AG04450 (cell line): ENCODE measurements around the gene TXK. TPM values are rescaled to one million over a fixed set of nuclear protein-coding genes. Genes with fewer than 3 reads are reported as not detected.

ENCODE experiments used
- CTCF ChIA-PET: fragments of 300-600, 350-600 bp; formaldehyde crosslinking; extraction: SDS; loops from one replicate; lab custom pipeline; 2022; ENCODE audit warnings: antibody characterized with exemption, inconsistent platforms; lab: Charles Lee
- POLR2A ChIA-PET: fragments of 350-600 bp; formaldehyde crosslinking; extraction: SDS; loops from one replicate; lab custom pipeline; 2021; ENCODE audit warnings: antibody characterized with exemption, inconsistent platforms; lab: Yijun Ruan, JAX
- DNase-seq: peaks from one replicate; pipeline ENCODE4 v3.0.0-alpha.2; 2011; ENCODE audit warnings: low read depth, low spot score
- H3K27ac ChIP-seq: one replicate; pipeline ENCODE4 v1.5.1; 2012; ENCODE audit warnings: low read depth, low read length, control low read depth
- H3K27me3 ChIP-seq: one replicate; pipeline ENCODE4 v1.6.0; 2012; ENCODE audit warnings: low read length; ENCODE audit not compliant: control insufficient read depth, insufficient read depth
- H3K4me3 ChIP-seq: 2 replicates; pipeline ENCODE4 v1.5.1; 2011; ENCODE audit warnings: mild to moderate bottlenecking, low read depth, low read length, control low read depth
- H3K9me3 ChIP-seq: 2 replicates; pipeline ENCODE4 v1.5.1; 2012; ENCODE audit warnings: low read length; ENCODE audit not compliant: control insufficient read depth, insufficient read depth
- polyA plus RNA-seq: library from polyadenylated mRNA; depleted of rRNA; stranded (reverse); fragments of >200 nt; gene quantifications from 2 replicates; pipeline ENCODE4 v1.2.3, GENCODE V29; 2011
- TF ChIP-seq, protein P1 (sequence below): IDR thresholded peaks from 2 replicates; pipeline ENCODE4 v1.5.1; 2011; ENCODE audit warnings: low read depth, low read length, control low read depth, inconsistent platforms

The TXK gene
- polyA plus RNA-seq, 1 experiment, result not detected

GRCh38 chr4:48119646-48120045 is 14.4 kb downstream of the TXK start:
- ChIA-PET POLR2A (no interaction called here), CTCF (no interaction called here)
- TF ChIP-seq, protein P1, sequence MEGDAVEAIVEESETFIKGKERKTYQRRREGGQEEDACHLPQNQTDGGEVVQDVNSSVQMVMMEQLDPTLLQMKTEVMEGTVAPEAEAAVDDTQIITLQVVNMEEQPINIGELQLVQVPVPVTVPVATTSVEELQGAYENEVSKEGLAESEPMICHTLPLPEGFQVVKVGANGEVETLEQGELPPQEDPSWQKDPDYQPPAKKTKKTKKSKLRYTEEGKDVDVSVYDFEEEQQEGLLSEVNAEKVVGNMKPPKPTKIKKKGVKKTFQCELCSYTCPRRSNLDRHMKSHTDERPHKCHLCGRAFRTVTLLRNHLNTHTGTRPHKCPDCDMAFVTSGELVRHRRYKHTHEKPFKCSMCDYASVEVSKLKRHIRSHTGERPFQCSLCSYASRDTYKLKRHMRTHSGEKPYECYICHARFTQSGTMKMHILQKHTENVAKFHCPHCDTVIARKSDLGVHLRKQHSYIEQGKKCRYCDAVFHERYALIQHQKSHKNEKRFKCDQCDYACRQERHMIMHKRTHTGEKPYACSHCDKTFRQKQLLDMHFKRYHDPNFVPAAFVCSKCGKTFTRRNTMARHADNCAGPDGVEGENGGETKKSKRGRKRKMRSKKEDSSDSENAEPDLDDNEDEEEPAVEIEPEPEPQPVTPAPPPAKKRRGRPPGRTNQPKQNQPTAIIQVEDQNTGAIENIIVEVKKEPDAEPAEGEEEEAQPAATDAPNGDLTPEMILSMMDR, result no peak
- Histone ChIP-seq H3K4me3 (no peak overlapping the region), H3K27me3 (peaks cover 9% of the 10 kb centered on the region), H3K27ac (no peak overlapping the region), H3K9me3 (no peaks in the 10 kb centered on the region)
- no peak for DNase-seq

DNA sequence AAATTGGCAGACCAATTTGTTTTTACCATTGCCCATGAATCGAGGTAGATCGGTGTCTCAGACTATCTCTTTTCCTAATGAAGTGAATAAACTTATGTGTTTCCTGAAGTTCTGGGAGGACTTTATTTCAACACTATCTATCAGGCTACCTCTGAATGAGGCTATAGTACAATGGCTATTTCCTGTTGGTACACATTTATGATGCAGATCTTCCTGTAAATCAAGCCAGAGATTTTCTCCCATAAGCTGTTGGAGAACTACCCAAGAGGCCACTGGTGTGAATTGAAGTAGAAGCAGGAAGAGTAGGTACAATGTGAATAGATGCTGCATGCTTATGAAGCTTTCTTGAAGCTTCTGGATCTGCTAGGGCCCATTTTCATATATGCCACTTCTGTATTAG is 16.0 kb downstream of the TXK start:
- no peak for DNase-seq
- POLR2A ChIA-PET, result no interaction called here
- Histone ChIP-seq H3K27ac (no peak overlapping the region), H3K27me3 (peaks cover 7% of the 10 kb centered on the region), H3K9me3 (no peaks in the 10 kb centered on the region), H3K4me3 (no peak overlapping the region)
- TF ChIP-seq, protein P1, result no peak
- CTCF ChIA-PET, result no interaction called here

- no peak overlapping the region for H3K27ac ChIP-seq
- no peak for DNase-seq
- ChIA-PET POLR2A (no interaction called here), CTCF (no interaction called here)
- H3K9me3 ChIP-seq, result no peaks in the 10 kb centered on the region
- H3K27me3 ChIP-seq, result peaks cover 7% of the 10 kb centered on the region
- no peak overlapping the region for H3K4me3 ChIP-seq
- TF ChIP-seq, protein P1, result no peak
Measured at GRCh38 chr4:48116582-48116981, 17.5 kb downstream of the TXK start.

DNA sequence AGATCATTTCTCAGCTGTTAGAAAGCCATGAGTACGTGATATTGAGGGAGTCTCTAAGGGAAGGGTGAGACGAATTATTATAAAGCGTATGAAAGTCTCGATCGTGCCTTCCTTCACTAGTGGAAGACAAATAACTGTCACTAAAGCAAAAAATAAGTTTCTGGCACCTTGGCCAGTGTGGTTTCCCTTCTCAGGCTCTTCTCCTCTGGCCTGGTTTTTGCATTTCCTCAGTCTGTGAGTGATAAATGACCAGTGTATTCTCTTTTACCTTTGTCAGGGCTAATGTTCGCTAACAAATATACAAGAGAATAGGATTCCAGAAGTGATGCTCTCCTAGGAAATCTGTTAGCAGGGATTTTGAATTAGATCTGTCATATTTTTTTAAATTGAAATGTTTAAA is 19.6 kb downstream of the TXK start:
- no peaks in the 10 kb centered on the region for H3K9me3 ChIP-seq
- ChIA-PET POLR2A (no interaction called here), CTCF (no interaction called here)
- no peak overlapping the region for H3K27ac ChIP-seq
- no peak overlapping the region for H3K4me3 ChIP-seq
- TF ChIP-seq, protein P1, result no peak
- no peak for DNase-seq
- H3K27me3 ChIP-seq, result peaks cover under 1% of the 10 kb centered on the region

DNA sequence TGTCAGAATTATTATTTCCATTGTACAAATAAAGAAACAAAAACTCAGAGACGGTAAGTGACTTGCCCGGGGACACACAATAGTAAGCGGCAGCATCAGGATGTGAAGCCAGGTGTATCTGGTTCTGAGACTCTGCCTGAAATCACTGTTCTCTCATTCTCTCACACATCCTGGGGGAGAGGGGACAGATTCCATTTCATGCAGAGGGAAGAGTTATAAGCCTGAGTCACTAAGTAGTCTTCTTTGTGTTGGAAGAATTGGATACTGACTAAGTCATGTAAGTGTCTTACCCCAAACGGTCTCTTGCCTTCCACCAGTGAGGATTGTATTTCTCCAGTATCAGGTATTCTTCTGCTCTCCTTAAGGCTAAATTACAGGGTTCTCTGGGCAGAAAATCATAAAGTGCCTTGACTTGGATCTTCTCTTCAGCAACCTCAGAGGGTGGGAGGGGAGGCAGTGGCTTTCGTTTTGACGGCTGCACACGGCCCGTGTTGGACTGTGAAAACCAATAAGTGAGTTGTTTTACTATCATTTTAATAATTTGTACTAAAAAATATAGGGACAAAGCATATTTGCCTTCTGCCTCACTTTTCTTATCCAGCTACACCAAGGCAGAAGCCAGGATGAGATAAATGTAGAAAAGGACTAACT is 21.9 kb downstream of the TXK start:
- H3K27ac ChIP-seq, result no peak overlapping the region
- ChIA-PET POLR2A (no interaction called here), CTCF (no interaction called here)
- no peak for DNase-seq
- no peaks in the 10 kb centered on the region for H3K9me3 ChIP-seq
- H3K27me3 ChIP-seq, result no peaks in the 10 kb centered on the region
- TF ChIP-seq, protein P1, result no peak
- H3K4me3 ChIP-seq, result no peak overlapping the region
